Superior temporal gyrus (tissue), 1 donor: ENCODE measurements around the gene MEGF11.
A peak's percentile ranks its signal among the peaks of the same experiment; 100 is the strongest.

Experiments
- DNase-seq: peaks from one replicate; pipeline ENCODE4 v3.0.0-alpha.2; 2016; ENCODE audit errors: extremely low spot score

The MEGF11 gene

DNA sequence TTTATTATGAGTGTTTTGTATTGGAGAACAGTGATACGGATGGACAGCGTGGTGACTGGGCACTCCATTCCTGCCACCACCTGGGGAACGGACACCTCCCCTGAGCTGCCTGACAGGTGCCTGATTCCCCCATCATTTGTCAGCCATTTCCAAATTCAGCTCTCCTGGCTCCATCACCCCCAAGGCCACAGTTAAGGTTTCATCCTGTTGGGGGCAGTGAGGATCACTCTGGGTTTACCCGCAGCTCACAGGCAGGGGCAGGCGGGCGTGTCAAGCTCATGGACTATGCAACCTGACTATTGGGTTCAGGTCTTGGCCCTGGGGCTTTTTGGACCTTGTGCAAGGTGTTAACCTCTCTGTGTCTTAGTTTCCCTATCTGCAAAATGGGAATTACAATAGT lies 307.9 kb downstream of the MEGF11 start:
- DNase-seq = no peak

DNA sequence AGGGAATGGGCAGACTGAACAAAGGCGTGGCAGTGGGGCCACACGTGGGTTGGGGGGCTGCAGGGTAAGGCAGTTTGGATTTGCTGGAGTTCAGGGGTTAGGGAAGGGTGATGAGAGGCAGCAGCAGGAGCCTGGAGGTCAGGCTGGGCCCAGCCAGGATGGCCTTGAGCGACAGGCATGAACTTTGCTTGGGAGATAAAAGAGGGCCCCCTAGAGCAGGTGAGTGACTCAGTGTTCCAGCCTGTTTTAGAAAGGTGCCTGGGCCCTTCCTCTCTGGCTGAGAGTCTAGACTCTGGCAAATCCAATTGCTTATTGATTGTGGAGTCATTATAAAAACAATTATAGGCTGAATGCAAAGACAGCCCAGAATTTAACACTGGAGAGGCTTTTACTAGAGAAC lies 309.1 kb downstream of the MEGF11 start:
- DNase-seq = no peak

DNA sequence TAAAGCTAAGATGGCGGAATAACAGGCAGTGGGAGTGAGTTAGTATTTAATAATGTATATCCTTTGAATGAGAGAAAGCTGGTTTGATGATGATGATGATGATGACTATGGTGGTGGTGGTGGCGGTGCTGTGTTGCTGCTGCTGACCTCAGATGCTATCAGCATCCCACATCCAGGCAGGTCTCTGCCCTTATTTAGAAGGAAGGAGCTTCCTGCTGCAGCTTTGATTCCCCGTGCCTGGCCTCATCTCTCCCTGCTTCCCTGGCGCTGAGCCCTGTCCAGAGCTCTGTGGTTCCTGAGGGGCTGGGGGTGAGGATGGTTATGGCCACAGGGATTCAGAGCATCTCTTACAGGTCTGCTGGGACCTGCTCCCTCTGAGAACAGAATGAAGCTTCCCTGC lies 311.1 kb downstream of the MEGF11 start:
- DNase-seq = no peak

DNA sequence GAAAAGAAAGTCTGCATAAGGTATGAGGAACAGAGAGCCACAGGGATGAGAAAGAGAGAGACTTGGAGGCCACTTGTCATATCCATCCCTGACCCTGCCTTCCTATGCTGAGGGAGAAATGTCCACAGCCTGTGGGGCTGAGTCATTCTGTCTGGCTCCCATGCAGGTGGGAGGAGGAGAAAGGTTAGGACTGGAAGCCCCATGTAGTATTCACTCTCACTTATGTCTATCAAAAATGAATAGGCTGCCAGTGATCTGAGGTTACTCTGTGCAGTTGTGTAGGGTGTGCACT lies 313.0 kb downstream of the MEGF11 start:
- no peak for DNase-seq

DNA sequence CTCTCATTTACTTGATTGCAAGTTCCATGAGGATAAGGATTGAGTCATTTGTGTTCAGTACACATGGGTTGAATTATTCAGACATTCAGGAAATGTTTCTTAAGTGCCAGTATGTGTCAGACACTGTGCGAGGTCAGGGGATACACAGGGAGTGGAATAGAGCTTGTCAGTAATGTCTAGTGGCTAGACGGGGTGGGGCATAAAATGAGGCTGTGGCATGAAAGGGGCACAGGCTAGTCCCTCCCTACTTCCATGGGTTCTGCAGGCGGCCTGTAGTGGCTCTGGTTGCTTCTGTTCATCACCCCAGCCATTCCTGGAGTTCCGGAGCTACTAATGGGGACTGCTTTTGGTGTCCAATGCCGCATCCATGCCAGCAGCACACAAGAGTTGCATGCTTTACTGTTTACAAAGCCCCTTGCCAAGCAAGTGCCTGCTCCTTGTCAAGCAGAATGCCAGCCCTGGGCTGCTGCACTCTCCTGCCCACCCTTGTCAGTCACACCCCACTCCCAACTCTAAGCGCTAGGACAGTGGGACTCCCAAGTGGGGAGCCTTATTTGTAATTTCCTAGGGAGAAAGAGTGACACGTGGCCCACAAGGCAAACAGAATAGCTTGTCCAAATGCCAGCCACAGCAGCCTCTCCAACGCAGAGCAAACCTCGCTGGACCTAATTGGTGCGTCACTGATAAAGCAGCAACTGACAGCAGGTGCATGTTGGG lies 313.5 kb downstream of the MEGF11 start:
- DNase-seq = no peak

DNA sequence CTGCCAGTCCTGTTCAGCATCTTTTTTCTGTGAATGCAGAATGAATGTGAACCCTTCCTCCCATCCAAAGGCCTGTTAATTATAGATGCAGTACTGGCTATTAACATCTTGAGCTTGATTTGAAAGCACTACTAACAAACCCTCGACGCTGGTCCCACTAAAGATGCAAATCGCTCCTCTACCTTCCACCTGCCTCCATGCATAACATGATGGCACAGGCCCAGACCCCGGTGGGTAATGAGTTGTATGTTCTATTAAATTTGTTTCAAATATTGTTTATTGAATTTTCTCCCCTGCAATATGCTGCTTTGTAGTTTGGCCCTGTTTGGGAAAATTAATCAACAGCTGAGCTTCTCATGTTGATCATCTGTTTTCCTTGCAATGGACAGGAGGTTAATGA lies 314.9 kb downstream of the MEGF11 start:
- DNase-seq = no peak

DNA sequence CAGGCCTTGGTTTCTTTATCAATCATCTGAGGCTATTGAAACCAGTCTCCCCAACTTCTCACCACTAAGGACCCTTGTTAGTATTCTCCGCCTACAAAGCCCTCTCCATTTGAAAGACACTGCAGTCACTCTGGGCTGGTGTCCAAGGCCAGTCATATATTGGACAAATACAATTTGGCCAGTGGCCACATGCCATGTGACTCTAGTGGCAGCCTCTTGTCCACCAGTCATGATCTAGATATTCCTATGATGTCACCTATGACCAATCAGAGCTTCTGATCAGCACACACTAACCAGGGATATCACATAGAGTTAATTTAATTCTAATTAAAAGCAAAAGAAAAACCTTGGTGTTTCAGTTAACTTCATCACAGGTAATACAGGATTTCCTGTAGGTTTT lies 316.1 kb downstream of the MEGF11 start:
- peak; percentile 76 for DNase-seq

DNA sequence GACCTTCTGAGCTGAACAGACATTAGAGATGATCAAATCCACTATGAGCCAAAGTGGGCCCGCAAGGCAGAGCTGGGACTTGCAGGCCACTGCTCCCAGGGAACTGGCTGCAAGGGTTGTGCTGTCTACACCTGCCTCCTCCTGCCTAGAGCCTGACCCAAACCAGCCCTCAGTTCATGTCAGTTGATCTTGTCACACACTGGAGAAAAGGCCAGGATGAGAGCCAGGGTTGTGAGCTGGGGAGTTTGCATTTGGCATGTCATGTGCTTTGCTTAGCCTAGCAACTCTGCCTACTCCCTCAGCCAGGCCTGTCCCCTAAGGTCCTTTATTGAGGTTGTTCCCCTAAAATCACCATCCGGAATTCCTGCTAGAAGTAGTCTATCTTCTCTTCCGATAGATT lies 316.5 kb downstream of the MEGF11 start:
- no peak for DNase-seq

DNA sequence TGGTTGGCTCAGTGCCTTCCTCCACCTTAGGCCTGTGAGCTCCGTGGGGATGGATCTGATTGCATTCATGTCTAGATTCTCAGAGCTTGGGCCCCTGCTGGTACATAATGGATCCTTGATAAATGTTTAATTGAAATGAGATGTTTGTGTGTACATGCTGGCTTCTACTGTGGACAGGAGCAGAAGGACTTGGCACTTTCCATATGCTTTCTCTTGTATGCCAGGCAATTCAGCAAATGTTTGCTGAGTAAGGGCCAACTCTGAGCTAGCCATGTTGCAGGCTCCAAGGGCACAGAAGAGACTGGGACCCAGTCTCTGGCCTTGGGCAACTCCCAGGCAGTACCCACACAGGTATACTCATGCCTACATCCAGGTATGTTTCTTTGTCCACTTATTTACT lies 317.3 kb downstream of the MEGF11 start:
- DNase-seq = no peak

DNA sequence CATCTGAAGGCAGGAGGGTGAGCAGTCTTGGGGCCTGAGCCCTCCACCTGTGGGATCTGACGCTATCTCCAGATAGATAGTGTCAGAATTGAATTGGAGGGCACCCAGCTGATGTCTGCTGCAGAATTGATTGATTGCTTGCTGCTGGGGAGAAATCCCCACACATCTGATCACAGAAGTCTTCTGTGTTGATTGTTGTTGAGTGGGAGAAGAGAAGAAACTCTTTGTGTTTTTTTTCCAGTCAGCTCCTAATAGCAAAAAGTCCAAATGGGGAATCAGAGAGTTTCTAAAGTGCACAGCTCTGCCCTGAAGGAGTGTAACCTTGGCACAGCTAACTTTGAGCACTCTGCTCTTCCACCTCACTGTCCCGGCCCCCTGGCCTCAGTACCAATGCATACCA lies 318.2 kb downstream of the MEGF11 start:
- no peak for DNase-seq

DNA sequence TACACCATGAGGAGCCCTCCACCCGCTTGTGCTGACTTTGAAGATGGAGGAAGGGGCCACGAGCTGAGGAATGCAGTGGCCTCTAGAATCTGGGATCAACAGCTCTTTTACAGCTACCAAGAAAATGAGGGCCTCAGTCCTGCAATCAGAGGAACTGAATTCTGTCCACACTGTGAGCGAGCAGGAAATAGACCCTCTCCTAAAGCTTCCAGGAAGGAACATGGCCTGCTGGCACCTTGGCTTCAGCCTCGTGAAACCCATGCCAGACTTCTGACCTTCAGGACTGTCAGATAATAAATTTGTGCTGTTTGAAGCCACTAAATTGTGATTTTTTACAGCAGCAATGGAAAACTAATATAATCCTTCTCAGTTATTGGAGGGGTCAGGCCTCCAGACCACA lies 322.3 kb downstream of the MEGF11 start:
- no peak for DNase-seq

DNA sequence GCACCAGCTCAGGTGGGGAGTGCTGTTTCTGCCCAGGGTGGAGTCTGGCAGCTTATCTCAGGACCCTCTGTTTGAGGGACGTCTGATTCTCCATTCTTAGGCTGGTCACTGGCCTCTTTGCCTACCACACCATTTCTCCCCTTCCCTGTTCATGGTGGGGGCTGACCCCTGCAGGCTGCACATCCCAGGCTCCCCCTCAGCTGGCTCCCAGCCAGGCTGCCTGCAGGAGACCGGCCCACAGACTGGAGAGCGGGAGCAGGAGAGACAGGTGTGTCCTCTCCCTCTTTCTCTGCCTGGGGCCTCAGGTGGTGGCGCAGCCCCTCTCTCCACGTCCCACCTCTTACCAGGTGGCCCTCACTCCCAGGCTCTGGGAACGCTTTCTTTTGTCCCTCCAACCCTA lies 323.4 kb downstream of the MEGF11 start:
- no peak for DNase-seq

DNA sequence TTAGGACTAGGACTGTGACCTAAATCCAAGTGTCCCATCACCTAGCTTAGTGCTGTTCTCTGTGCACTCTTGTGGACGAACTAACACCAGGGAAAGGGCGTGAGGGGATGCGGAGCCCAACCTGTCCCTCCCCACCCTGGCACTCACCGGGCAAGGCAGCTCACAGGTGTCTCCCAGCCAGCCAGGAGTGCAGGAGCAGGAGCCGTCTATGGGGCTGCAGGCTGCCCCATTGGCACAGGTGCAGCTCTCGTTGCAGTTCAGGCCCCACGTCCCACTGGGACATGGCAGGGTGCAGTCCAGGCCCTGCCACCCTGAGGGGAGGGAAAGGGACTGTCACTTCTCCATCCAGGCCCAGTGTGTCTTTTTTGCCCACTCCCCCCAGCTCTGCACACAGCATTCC lies 324.0 kb downstream of the MEGF11 start:
- no peak for DNase-seq

DNA sequence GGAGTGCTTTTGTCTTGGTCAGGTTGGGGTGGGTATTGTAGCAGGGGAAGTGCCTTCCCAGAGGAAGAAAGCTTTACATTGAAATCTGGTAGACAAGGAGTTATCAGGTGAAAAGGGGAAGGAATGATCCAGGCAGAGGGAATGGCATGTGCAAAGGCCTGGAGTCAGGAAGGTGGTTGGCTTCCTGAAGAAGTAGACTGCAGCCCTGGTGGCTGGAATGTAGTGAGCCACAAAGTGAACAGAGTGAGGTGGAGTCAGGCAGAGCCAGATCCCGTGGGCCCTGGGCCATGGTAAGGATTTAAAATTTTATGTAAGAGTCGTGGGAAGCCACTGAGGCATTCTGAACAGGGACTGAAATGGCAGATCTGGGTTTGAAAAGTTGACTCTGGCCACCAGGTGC lies 326.0 kb downstream of the MEGF11 start:
- DNase-seq = no peak

DNA sequence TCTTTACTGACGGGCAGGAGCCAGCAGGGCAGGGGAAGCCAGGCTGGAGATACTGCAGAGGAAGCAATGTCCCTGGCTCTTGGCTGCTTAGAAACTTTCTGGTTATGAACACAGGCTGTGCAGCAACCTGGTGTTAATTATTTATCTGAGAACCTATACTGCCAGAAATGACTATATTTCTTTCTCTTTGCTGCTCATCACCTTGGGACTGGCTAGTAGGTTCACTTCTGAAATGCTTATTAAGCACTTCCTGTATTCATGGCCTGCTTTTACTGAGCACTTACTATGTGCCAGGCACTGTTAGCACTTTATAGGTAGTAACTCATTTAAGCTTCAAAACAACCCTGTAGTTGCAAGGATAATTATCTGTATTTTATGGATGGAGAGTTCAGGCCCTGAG lies 326.7 kb downstream of the MEGF11 start:
- DNase-seq = no peak

DNA sequence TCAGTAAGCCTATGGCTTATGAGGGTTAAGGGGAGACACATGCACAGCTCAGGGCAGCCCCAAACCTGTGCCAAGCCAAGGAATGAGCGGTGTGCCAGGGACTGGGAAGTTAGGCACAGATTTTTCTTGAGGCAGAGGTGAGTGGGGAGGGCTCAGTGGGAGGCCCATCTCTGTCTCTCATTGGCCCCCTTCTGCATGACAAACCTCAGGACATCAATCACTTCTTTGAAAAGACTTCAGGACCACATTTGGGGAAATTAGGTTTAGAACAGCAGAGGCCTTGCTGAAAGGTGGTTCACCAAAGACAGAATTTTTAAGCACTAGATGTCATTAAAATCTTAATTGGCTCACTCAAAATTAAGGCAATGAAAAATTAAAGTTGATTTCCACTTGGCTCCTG lies 327.1 kb downstream of the MEGF11 start:
- DNase-seq = no peak

DNA sequence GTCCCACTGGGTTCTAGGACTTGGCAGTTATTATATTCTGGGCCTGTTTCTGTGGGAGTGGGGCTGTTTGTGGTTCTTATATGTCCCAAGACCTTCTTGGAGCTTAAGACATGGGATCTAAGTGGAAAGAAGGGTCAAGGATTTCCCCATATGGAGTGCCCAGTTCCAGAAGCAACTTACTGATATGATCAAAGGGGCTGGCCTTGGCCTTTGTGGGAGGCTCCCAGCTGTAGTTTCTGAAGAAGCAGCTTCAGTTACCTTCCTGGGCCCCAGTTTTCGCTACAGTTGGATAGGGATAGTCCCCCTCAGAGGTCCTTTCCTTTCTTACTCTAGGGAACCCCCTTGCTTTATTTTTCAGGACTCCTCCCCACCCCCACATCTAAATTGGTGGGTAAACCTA lies 328.2 kb downstream of the MEGF11 start:
- DNase-seq = no peak

DNA sequence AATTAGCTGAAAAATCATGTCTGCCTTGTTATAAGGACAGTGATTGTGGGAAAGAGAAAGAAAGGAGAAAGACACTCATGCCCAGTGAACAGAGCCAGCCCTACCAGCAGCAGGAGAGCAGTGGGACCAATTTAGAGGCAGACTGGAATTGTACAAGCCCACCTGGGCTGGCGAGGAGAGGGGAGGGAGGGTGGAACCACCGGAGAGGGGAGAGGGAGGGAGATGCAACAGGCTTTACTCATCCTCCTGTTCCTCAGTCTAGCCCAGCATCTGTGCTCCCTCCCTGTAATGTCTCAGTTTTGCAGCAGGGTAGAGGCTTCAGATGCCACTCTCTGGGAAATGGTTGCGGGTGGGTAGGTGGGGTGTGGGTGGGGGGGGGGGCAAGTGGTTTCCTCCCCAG lies 329.5 kb downstream of the MEGF11 start:
- no peak for DNase-seq

DNA sequence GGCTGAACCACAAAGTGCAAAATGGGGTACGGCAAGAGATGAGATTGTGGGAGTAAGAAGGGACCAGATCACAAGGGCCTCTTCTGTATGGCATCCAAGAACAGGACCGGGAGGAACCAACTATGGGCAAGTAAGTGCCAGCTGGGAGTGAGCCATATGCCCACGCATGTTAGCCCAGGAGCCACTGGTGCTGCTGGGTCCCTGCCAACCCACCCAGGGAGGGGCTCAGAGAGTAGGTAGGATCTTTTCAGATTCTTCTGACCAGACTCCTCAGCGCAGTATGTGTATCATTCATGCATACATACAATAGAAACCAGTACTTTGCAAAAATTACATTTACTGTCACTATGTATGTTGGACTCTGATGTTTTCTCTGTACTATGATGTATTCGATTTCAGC lies 330.3 kb downstream of the MEGF11 start:
- DNase-seq = no peak

DNA sequence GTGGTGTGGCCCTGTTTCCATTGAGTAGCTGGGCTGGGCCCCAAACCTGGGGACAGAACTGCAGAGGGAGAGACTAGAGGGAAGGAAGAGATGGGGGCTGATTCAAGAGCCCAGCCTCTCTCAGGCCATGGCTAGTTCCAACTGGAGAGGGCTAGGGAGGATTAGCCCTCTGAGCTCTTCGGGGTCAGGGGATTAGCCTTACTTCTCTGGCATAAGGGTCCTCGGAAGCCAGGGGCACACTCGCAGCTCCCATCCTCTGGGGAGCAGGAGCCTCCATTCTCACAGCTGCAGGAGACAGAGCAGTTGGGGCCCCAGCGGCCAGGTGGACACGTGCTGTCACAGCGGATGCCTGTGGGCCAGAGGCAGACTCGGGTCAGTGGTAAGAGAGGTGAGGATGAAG lies 330.9 kb downstream of the MEGF11 start:
- DNase-seq = no peak

DNA sequence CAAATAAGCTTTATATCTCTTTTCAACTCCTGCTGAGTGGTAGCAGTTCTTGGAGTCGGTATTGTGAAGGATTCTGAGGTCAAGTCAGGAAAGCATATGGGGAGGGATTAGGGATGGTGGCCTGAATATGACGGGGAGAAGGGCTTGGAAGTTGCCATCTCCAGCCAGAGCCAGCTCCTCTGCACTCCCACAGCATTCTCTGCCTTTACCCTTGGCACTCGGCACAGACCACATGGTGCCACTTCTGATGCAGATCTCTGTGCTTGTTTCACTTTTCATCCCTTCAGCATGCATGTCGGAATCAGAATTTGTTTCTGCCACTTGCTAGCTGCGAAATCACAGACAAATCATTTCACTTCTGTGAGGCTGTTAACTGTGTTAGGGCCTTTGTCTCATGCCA lies 331.8 kb downstream of the MEGF11 start:
- DNase-seq = peak; percentile 24

DNA sequence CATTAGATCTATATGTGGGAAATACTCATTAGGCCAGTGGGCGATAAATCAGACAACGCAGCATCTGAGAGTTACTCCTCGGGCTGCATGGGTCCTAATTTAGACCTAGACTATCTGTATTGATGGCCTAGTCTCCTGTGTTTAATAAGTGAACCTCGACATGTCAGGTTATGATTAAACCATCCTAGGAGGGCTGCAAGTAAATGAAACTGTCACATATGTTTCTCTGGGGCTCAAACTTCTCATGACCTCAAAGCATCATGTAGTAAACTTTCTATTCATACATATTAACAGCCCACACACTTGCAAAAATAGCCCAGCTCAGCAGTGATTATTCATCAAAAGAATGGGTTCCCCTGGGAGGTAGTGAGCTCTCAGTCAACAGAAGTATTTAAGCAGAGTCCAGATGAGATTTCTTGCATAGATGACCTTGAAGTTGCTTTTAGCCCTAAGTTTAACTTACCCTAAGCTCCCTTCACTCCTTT lies 332.7 kb downstream of the MEGF11 start:
- no peak for DNase-seq

DNA sequence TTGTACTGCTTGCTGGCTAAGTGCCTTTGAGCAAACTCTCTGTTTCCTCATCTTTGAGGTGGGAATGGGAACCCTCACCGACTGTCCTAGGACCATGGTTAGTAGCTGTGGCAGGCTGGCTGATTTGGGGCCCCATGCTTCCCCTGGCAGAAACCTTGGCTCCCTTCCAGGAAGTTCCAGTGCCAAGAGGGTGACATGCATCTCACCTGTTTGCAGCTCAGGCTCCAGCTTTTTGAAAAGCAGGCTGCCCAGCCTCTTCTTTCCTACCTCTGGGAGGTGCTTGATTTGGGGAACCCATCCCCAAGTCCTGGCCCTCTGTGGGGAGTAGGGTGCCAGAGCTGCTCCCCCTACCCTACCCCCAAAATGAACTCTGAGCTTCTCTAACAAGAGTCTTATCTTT lies 333.4 kb downstream of the MEGF11 start:
- DNase-seq = no peak

DNA sequence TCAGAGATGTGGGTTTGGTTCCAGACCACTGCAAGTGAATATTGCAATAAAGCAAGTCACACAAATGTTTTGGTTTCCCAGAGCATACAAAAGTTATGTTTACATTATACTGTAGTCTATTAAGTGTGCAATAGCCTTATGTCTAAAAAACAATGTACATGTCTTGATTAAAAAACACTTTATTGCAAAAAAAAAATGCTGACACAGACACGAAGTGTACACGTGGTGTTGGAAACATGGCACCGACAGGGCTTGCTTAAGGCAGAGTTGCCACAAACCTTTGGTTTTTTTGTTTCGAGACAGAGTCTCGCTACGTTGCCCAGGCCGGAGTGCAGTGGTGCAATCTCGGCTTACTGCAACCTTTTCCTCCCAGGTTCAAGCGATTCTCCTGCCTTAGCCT lies 334.2 kb downstream of the MEGF11 start:
- no peak for DNase-seq

DNA sequence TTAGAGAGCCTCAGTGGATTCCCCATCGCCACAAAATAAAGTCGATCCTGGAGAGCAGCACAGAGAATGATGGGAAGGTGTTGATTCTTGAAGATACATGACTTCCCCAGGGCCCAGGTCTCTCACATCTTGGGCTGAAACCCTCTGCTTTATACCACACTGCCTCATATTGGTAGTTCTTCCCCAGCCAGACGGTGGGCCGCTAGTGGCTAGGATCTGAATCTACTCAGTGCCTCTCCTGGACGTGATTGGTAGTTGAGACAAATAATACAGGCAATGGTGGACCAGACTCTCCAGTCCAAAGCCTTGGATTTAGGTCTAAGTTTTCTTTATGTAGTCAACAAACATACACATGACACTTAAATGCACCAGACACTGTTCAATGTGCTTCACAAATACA lies 334.6 kb downstream of the MEGF11 start:
- DNase-seq = no peak
